Fibroblast of the aortic adventitia (primary cell): ENCODE results near the gene SEPHS2. TPM values are rescaled to one million over a fixed set of nuclear protein-coding genes. Genes with fewer than 3 reads are reported as not detected.
"Not testable (repeated sequence)": the region's sequence is repeated elsewhere in the genome, so short reads cannot be mapped to it uniquely, and the experiment has no call there.

Experiments used
- DNase-seq: peaks from one replicate; pipeline ENCODE4 v3.0.0-alpha.2; 2010; ENCODE audit warnings: low read depth
- H3K4me3 ChIP-seq: 2 replicates; pipeline ENCODE4 v1.5.1; 2011; ENCODE audit warnings: low read depth, mild to moderate bottlenecking, control low read depth, low read length, moderate library complexity
- CTCF ChIP-seq: IDR thresholded peaks from 2 replicates; pipeline ENCODE4 v1.5.1; 2011; ENCODE audit warnings: mild to moderate bottlenecking, low read length, control low read depth, inconsistent platforms; ENCODE audit not compliant: insufficient read depth
- total RNA-seq: library from RNA; depleted of rRNA; stranded (reverse); fragments of >200 nt; gene quantifications from 2 replicates; pipeline ENCODE4 v1.2.3, GENCODE V29; 2012; ENCODE audit warnings: low replicate concordance

Gene SEPHS2
- total RNA-seq, 1 donor = 15.0 TPM

GRCh38 chr16:30470170-30470512 lies 24.5 kb upstream of the SEPHS2 start:
- no peak overlapping the region for H3K4me3 ChIP-seq
- no peak for DNase-seq
- no peak for TF ChIP-seq CTCF

- no peak for DNase-seq
- no peak overlapping the region for H3K4me3 ChIP-seq
- no peak for TF ChIP-seq CTCF
These were observed 18.4 kb upstream of the SEPHS2 start for GRCh38 chr16:30464078-30464477.

GRCh38 chr16:30461426-30461825 lies 15.8 kb upstream of the SEPHS2 start:
- not testable (repeated sequence) for H3K4me3 ChIP-seq, DNase-seq

- no peak overlapping the region for H3K4me3 ChIP-seq
- no peak for DNase-seq
- TF ChIP-seq CTCF = no peak
These were observed 13.8 kb upstream of the SEPHS2 start for GRCh38 chr16:30459456-30459855.

GRCh38 chr16:30458561-30459394 lies 13.1 kb upstream of the SEPHS2 start:
- TF ChIP-seq CTCF = no peak
- no peak overlapping the region for H3K4me3 ChIP-seq
- no peak for DNase-seq

- DNase-seq = no peak
- TF ChIP-seq CTCF = no peak
- no peak overlapping the region for H3K4me3 ChIP-seq
These were observed 12.3 kb upstream of the SEPHS2 start for GRCh38 chr16:30457743-30458560.

GRCh38 chr16:30457256-30457655 lies 11.6 kb upstream of the SEPHS2 start:
- no peak for DNase-seq
- no peak overlapping the region for H3K4me3 ChIP-seq
- TF ChIP-seq CTCF = no peak
